Hematopoietic multipotent progenitor cell treated with erythropoietin and hydrocortisone succinate and interleukin-3 and kit ligand, for 4 days (in vitro differentiated cells): ENCODE measurements around the gene C10orf71.
A peak's percentile ranks its signal among the peaks of the same experiment; 100 is the strongest.

ENCODE experiments used
- DNase-seq: peaks from one replicate; pipeline ENCODE4 v3.0.0-alpha.2; 2015

Gene C10orf71

DNA sequence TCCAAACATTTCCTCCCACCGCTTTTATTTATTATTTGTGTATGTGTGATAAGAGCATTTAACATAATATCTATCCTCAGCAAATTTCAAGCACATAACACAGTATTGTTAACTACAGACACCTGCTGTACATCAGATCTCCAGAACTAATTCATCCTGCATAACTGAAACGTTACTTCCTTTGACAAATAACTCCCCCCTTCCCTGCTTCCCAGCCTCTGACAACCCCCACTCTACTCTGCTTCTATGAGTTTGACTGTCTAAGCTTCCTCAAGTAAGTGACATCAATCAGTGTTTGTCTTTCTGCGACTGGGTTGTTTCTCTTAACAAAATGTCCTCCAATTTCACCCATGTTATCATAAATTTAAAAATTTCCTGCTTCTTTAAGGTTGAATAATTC lies 22.1 kb downstream of the C10orf71 start:
- no peak for DNase-seq

DNA sequence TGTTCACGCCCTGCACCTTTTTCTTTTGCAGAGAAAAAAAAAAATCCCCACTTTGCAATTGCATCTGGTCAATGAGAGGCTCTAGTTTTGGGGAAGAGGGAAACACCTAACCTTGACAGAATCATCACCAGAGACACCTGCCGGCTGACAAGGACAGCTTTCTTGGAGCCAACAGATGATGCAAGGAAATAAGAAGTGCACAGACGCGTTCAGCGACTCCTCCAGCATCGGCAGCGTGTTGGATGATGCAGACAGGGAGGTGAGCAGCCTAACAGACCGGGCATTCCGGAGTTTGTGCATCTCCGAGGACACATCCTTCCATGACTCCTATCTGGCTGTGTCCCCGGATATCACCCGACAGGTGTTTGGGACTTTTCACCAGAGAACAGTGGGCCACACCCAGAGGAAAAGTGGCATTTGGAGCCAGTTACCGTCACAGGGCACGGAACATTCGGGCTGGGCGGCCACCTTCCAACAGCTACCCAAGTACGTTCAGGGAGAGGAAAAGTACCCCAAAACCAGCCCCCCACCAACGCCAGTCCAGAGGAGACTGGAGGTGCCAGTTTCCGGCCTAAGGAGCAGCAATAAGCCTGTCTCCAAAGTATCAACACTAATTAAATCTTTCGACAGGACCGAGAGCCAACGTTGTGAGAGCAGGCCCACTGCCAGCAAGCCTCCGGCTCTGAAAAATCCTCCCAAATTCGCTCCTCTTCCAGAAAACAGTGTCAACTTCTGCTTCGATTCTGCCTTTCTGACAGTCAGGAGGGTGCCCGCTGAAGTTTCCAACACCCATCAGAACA lies 23.6 kb downstream of the C10orf71 start:
- no peak for DNase-seq

DNA sequence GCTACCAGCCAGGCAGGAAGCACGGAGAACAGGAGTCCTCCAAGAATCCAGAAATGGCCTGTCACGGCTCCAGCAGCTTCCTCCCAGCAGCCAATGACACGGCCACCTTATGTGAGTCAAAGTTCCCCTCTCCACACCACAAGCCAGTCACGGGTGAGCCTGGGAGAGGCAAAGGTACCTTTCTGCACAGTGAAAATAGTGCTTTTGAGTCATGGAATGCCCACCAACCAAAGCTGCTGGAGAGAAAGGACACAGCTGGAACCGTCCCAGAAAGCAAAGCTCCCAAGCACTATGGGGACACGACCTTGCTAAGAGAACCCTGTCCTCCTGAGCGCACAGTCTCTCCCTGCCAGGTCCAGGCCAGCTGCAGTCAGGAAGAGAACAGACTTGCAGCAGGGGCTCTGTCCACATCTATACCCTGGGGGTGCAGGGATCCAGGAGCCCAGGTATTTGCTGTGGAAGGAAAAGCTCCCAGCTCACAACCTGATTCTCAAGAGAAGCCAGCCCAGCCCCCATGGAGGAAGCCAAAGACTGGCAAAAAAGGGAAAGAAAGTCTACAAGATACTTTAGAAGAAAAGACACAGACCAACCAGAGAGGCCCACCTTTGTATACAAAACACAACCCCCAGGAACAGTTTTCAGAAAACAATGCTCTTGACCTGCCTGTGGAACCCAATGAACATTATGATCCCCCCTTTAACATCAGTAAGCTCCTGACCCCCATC lies 24.4 kb downstream of the C10orf71 start:
- DNase-seq: no peak

DNA sequence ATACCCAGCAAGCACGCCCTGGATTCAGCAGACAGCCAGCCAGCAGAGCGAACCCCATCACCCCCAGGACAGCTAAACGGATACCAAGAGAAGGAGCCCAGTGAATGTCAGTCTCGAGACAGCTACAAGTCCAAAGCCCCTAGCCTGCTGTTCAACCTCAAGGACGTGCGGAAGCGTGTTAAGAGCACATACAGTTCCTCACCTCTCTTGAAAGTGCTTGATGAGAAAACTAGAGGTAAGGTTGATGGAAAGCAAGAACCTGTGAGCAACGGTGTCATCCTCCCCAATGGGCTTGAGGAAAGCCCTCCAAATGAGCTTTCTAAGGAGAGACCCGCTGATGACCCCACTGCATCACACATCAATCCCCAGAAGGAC lies 24.9 kb downstream of the C10orf71 start:
- no peak for DNase-seq

DNA sequence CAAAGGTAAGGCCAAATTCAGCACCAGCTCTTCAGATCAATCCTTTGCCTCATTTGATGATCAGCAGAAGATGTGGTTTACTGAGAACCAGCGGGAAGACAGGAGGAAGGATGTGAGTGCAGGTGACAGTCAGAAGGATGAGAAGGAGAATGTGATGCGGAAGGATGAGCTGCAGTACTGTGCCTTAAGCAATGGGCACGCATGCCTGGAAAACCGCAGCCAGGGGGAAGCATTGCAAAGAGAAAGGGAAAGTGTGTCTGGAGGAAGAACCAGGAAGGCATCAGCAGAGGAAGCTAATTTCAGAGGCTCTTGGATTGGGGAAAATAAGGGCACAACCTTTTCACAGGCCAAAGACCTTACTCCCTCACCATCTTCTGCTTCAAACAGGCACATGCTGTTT lies 25.7 kb downstream of the C10orf71 start:
- DNase-seq: peak; percentile 12

DNA sequence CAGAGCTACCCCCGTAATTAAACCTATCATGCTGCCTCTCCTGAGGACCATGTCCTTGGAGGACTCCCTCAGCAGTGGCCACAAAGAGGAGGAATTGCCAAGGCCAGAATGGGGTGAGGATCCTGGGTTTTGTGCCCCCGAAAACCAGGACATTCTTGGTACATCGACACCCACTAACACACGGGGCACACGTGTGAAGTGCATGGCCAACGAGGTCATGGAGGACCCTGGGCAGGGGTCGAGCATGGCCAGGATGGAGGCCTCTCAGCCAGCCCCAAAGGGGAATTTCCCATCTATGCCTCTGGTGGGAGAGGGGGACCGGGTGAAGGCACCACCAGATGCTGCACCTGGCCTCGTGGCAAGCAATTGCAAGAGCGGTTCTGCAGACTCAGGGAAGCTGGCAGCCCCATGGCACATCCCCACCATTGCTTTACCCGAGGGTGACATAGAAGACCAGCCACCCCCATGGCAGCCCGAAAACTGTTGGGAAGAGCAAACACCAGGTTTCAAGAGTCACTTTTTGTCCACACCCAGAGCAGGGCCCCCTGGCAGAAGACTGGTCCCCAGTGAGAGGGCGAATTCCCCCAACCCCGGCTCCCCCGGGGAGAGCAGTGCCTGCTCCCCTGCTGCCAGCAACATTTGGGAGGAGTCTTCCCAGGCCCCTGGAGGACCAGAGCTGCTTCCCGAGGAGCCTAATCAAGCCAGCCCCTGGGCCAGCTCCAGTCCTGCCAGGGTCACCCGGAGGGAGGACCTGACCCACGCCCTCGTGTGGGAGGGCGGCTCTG lies 26.4 kb downstream of the C10orf71 start:
- DNase-seq: no peak

DNA sequence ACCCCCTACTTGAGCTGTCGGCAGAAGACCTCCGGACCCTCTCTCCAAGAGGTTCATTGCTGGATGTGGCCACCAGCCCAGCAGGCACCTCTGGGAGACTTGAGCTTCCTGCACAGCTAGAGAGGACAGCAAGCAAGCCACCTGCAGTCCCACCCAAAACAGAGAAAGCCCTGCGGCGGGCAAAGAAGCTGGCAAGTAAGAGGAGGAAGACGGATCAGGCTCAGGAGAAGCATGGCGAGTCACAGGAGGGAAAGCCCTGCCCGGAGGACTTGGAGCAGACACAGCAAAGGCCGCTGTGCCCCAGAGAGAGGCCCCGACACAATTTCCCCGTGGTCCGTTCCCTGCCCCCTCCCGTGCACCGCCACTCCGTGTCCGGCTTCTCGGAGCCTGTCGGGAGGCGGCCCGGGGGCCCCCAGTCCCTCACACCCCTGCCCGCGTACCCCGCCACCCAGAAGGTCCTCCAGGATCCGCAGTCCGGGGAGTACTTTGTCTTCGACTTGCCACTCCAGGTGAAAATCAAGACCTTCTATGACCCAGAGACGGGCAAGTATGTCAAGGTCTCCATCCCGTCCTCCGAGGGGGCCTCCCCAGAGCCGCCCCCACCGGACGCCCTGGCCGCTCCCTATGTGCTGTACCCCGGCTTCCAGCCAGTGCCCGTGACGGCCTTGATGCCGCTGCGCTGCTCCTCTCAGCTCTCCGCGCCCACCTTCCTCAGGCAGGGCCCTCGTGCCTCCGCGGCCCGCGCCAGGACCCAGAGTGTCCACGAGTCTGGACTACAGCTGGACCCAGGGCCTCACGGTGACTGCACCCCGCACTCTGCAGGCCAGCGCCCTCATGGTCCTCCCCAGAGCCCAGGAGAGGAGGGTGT lies 27.2 kb downstream of the C10orf71 start:
- no peak for DNase-seq

DNA sequence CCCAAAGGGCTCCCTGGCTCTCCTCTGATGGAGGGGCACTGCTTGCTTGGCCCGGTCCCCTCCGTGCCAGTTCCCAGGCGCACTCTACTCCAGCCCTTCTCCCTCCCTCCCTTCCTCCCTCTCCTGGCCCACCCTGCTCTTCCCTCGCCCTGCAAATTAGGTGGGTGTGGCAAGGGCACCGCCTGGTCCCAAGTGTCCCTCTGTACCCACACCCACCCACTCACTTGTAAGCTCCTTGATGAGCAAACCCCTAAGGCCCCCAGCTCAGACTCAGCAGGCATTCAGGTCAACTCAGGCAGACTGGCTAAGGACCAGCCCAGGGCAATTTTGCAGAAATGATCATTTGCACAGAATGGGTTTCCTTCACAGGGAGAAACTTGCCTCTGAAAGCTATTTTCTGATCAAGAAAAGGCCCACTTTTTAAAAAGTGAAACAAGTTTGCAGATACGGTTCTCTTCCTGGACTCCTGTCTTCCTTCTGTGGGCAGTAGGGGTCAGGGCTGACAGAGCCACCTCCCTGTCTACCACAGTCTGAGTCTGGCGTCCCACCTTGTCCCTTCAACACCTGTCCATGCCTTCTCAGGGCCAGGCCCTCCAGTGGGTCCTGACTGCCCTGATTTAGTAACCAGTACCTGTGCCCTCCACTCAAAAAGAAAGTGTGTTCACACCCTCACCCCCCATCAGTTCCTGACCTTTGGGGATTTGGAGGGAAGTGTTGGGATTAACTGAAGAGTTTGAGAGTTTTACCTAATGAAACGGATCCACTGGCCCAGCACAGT lies 28.3 kb downstream of the C10orf71 start:
- no peak for DNase-seq

DNA sequence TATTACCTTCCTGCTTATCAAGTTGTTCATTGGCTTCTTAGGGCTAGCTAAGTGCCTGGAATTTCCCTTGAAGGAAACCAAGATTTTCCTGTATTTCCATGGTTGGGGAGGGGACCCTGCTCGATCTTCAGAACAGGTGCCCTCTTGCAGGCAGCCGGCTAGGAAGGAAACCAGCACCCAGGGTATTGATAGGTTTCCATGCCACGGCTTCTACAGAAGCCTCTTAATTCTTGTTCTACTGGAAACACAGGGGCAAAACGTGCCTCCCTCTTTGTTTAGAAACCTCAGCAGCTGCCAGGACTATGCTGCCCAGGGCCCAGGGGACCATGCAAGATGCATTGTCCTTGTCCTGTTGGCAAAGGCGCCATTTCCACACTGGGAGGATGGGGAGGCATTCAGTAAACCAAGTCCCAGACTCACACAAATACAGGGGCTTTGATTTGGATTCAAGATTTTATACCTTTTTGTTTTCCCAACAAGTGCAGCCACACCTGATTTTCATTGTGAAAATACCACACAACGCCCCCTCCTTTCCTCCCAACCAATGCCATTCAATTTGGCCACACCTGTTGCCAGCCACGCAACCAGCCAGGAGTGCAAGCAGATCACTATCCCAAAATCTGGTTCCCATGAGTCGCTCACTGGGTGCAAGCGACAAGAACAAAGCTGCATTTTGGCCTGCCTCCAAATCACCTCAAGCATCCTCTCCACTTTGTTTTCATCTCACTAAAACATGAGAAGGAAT lies 29.6 kb downstream of the C10orf71 start:
- no peak for DNase-seq

DNA sequence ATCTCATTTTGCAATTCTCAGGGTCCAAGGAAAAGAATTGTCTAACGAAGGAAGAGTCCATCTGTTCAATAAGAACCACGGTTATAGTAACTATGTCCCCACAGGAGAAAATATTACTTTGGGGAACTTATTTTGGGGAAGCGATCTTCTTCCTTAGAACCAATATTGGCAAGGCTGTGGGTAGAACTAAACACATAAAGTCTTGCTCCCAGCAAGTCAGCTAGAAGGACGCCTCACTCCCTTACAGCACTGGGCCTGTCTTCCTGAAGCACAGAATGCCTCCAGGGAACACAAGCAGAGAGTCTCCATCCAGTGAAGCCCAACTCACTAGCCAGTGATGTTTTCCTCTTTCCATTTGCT lies 30.2 kb downstream of the C10orf71 start:
- DNase-seq: no peak

DNA sequence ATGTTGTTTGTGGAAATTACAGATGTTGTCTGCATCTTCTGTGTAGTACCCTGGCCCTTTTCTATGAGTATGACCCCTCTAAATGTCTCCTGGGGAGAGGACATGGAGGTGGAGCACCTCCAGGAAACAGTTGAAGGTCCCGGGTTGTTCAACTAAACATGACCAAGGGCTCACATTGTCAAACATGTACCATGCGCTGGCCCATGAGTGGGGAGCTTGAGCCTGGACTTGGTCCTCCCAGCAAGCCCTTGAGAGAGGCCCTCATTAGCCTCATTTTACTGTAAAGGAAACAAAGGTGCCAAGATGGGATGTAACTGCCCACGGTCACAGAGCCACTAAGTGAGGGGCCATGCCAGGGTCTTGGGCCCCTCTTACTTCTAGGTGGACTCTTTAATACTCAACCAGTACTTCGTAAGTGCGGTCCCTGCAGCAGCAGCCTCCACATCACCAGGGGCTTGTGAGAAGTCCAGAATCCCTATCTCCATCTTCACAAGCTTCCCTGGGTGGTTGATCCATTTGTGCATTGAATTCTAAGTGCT lies 31.2 kb downstream of the C10orf71 start:
- DNase-seq: no peak

DNA sequence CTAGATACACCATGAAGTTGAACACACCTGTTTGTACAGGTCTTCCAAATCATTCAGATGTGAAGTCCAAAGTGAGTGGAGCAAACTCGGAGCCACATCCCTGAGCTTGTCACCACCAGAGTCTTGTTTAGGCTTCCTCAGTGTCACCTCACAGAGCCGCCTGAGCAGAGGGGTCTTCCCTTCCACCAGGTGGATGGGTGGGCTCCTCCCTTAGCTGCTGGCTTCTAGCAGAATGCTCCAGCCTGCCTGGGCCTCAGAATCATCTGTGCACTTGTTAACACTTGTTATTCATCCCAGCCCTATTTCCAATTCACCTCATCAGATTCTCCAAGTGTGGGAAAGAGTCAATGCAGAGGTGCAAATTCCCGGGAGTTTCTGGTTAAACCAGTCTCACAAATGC lies 32.5 kb downstream of the C10orf71 start:
- DNase-seq: no peak

DNA sequence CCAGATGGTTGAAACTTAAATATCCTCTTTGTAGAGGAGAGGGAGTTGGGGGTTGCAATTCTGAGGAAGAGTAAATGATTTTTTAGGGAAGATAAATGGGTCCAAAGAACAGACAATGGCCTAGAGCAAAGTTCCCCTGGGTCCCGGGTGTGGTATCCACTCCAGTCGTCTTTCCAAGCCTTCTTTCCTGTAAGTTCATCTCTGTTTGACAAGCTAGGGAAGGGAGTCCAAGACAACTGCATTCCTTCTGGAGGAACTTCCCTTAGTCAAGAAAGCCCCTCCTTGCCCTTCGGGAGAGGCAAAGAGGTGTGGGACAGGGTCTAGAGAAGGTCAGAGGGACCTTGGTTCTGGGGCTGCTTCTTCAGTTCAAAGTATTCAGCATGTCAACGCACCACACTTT lies 33.4 kb downstream of the C10orf71 start:
- DNase-seq: no peak

DNA sequence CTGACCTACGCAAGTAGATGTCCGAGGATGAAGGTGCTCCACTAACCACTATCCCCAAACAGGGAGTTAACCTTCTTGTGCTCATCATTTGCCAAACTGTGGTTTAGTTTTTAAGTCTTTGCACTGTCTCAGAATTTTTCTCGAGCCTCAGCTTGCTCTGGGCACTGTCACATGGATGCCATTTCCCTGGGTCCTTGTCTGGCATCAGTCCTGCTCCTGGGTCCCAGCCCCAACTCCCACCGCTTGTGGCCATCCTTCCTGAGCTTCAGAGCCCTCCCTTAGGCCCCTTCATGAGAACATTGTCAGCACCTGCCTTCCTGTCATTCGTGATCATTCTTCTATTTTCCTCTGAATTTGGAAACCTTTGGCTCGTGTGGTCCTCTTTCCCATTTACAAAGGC lies 33.8 kb downstream of the C10orf71 start:
- no peak for DNase-seq

DNA sequence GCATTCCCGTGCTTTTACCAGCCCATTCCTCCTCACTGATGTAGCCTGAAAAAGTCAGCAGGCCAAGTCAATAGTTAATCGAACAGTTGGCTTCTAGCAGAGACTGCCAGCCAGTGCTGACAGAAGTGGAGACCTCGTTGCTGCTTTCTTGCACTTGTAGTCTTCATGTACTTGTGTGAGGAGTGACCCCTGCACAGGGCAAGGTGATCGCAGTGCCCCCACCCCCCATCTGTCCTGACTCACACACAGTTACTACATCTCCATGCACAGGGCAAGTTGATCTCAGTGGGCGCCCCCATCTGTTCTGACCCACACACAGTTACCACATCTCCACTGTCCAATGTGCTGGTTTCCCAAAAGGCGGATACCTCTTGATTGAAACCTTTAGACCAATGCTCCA lies 34.2 kb downstream of the C10orf71 start:
- DNase-seq: no peak

DNA sequence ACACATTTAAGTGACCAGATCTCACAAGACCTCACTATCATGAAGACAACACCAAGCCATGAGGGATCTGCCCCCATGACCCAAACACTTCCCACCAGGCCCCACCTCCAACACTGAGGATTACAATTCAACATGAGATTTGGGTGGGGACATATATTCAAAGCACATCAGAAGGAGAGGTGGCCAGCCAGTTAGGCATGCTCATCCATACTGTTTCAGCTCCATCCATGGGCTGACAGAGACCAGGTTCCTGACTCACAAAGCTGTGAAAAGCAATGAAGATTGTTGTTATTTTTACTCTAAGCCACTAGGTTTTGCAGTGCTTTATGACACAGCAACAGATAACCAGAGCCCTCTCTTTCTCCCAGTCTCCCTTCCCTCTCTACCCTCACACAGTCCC lies 36.0 kb downstream of the C10orf71 start:
- no peak for DNase-seq

DNA sequence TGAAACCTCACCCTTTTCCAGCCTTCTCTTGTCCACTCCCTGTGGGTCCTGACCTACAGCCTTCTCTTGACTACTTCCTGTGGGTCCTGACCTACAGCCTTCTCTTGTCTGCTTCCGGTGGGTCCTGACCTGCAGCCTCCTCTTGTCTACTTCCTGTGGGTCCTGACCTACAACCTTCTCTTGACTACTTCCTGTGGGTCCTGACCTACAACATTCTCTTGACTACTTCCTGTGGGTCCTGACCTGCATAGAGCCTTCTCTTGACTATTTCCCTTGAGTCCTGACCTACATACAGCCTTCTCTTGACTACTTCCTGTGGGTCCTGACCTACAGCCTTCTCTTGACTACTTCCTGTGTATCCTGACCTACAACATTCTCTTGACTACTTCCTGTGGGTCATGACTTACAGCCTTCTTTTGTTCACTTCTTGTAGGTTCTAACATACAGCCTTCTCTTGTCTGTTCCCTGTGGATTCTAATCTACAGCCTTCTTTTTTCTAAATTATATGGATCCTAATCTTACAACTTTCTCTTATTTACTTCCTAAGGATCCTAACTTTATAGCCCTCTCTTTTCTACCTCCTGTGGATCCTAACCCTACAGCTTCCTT lies 36.5 kb downstream of the C10orf71 start:
- DNase-seq: no peak

DNA sequence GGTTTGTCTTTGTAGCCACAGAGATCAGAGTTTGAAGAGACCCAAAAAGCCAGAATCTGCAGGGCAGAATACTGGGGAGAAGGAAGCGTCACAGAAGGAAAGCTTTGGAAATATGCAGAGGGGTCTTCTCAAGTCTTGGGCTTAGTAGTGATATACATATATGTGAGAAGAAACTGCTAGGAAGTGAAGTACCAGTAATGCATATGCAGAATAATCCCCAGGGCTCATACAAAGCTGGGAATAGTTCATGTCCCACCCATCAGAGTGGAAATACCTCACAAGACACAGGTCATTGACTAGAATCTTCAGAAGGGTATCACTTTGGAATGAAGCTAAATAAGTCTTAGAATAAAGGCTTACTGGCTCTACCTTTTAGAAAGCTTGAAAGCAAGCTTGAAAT lies 39.6 kb downstream of the C10orf71 start:
- no peak for DNase-seq

DNA sequence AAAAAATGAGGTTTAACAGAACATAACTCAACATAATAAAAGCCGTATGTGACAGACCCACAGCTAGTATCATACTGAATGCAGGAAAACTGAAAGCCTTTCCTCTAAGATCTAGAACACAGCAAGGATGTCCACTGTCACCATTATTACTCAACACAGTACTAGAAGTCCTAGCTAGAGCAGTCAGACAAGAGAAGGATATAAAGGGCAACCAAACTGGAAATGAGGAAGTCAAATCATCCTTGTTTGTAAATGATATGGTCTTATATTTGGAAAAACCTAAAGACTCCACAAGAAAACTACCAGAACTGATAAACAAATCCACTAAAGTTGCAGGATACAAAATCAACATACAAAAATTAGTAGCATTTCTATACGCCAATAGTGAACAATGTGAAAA lies 45.9 kb downstream of the C10orf71 start:
- DNase-seq: no peak

DNA sequence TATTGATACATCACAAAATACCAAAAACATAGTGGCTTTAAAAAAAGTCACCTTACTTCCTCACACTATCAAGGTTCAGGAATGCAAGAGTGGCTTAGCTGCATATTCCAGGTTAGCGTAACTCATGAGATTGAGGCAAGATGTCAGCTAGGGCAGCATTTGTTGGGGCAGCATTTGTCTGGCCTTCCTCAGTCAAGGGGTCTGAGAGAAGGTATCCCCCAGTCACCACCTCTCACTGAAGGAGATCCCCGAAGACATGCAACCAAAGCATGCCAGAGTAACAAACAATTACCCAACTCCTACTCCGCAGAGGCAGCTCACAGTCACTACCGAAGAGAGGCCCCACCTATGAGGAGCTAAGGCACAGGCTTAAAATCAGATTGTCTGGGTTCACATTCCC lies 48.4 kb downstream of the C10orf71 start:
- no peak for DNase-seq

DNA sequence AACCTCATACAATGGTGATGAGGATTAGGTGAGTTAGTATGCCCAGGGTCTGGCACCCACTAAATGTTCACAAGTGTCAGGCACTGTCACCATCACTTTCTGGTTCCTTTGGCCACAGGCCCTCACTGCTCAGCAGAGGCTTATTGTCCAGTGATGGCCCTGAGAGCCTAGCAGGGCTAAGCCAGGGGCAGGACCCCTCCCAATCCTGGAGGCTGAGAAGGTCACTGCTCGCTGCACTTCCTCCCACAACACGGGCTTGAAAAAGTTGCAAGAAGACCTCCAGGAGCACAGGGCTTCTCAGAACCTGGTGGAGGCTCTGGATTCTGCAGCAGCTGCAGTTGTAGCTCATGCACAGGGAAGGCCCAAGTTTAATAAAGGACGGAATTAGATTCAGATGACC lies 48.9 kb downstream of the C10orf71 start:
- DNase-seq: no peak
